Nephron (organoid): ENCODE measurements around the gene P4HTM.
"Not testable (repeated sequence)": the region's sequence is repeated elsewhere in the genome, so short reads cannot be mapped to it uniquely, and the experiment has no call there.

ENCODE experiments used
- H3K27ac Mint-ChIP-seq, 3 experiments: 2 replicates each; pipeline ENCODE4 v1.8.0; 2020; ENCODE audit warnings: mixed read lengths in 3 of 3, mild to moderate bottlenecking in 2 of 3, moderate library complexity in 1 of 3
- H3K27me3 Mint-ChIP-seq: 2 replicates; pipeline ENCODE4 v1.8.0; 2021; ENCODE audit warnings: low read depth, mild to moderate bottlenecking, moderate library complexity, mixed read lengths
- H3K36me3 Mint-ChIP-seq: 2 replicates; pipeline ENCODE4 v1.8.0; 2020; ENCODE audit warnings: low read depth, mixed read lengths
- H3K4me1 Mint-ChIP-seq: 2 replicates; pipeline ENCODE4 v1.8.0; 2020; ENCODE audit warnings: mixed read lengths
- H3K4me3 Mint-ChIP-seq, 3 experiments: 2 replicates each; pipeline ENCODE4 v1.8.0; 2020; ENCODE audit warnings: mild to moderate bottlenecking in 3 of 3, mixed read lengths in 3 of 3, moderate library complexity in 2 of 3
- H3K9me3 Mint-ChIP-seq: 2 replicates; pipeline ENCODE4 v1.8.0; 2020; ENCODE audit warnings: mixed read lengths
- TF ChIP-seq, protein P1 (sequence below), 3 experiments: fragments of 200-600 bp; sonication (generic); IDR thresholded peaks; one replicate each; pipeline ENCODE4 v1.5.0; 2021; ENCODE audit warnings: antibody characterized with exemption in 3 of 3; ENCODE audit not compliant: unreplicated experiment in 3 of 3

P4HTM gene

DNA sequence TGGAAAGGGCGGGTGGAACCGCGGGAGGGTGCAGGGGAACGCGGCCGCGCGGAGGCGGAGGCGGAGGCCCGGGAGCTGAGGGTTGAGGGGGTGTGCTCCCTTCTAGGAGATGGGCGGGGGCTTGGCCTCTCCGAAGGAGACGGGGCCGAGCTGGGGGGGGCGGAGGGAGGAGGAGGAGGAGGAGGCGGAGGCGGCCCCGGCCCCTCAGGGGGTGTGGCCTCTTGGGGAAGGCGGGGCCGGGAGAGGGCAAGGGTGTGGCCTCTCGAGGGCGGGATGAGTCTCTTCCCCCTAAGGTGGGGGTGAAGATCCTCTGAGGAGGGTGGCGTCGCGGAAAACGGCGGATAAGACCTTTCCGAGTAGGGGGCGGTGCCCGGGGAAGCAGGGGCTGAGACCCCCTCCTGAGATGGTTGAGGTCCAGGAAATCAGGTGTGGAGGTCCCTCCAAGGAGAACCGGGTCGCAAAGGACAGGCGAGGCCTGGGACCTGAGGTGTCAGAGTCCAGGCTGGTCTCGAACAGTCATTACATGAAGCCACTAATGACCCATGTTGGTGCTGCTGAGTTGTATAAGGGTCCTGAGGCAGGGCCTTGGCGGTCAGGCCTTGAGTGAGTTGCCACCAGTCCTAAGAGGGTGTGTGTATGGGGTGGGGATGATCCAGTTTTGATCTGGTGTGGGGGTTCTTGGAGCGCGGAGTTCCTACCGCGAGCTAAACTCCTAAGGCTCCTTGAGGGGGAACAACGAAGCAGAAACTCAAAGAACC lies 17.9 kb downstream of the P4HTM start:
- peaks cover 32% of the 10 kb centered on the region for H3K4me1 Mint-ChIP-seq
- peak overlapping the region; percentile 99 to 100 (median 100) for H3K27ac Mint-ChIP-seq
- TF ChIP-seq, protein P1, sequence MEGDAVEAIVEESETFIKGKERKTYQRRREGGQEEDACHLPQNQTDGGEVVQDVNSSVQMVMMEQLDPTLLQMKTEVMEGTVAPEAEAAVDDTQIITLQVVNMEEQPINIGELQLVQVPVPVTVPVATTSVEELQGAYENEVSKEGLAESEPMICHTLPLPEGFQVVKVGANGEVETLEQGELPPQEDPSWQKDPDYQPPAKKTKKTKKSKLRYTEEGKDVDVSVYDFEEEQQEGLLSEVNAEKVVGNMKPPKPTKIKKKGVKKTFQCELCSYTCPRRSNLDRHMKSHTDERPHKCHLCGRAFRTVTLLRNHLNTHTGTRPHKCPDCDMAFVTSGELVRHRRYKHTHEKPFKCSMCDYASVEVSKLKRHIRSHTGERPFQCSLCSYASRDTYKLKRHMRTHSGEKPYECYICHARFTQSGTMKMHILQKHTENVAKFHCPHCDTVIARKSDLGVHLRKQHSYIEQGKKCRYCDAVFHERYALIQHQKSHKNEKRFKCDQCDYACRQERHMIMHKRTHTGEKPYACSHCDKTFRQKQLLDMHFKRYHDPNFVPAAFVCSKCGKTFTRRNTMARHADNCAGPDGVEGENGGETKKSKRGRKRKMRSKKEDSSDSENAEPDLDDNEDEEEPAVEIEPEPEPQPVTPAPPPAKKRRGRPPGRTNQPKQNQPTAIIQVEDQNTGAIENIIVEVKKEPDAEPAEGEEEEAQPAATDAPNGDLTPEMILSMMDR (IDR thresholded peaks at IDR 0.05; ENCODE audit: unreplicated experiment in 3 of 3): peak in 1 of 3 experiments; percentile 16
- H3K9me3 Mint-ChIP-seq: no peaks in the 10 kb centered on the region
- no peaks in the 10 kb centered on the region for H3K27me3 Mint-ChIP-seq
- H3K4me3 Mint-ChIP-seq: peak overlapping the region; percentile 99 to 100 (median 100)
- peaks cover 19% of the 10 kb centered on the region for H3K36me3 Mint-ChIP-seq

GRCh38 chr3:49008627-49009026 lies 18.6 kb downstream of the P4HTM start:
- H3K4me1 Mint-ChIP-seq: peaks cover 32% of the 10 kb centered on the region
- H3K27me3 Mint-ChIP-seq, H3K9me3 Mint-ChIP-seq: not testable (repeated sequence)
- H3K4me3 Mint-ChIP-seq: peak overlapping the region; percentile 99 to 100 (median 100)
- peaks cover 19% of the 10 kb centered on the region for H3K36me3 Mint-ChIP-seq
- H3K27ac Mint-ChIP-seq: peak overlapping the region; percentile 99 to 100 (median 100)

- H3K27me3 Mint-ChIP-seq: no peaks in the 10 kb centered on the region
- no peaks in the 10 kb centered on the region for H3K9me3 Mint-ChIP-seq
- peaks cover 19% of the 10 kb centered on the region for H3K36me3 Mint-ChIP-seq
- H3K27ac Mint-ChIP-seq: peak overlapping the region in 2 of 3 experiments; percentile 30 to 74
- H3K4me3 Mint-ChIP-seq: peak overlapping the region; percentile 99 to 100 (median 100)
- H3K4me1 Mint-ChIP-seq: peaks cover 32% of the 10 kb centered on the region
- TF ChIP-seq, protein P1 (IDR thresholded peaks at IDR 0.05; ENCODE audit: unreplicated experiment in 3 of 3): no peak
Observed at GRCh38 chr3:49009396-49009795, 19.4 kb downstream of the P4HTM start.

DNA sequence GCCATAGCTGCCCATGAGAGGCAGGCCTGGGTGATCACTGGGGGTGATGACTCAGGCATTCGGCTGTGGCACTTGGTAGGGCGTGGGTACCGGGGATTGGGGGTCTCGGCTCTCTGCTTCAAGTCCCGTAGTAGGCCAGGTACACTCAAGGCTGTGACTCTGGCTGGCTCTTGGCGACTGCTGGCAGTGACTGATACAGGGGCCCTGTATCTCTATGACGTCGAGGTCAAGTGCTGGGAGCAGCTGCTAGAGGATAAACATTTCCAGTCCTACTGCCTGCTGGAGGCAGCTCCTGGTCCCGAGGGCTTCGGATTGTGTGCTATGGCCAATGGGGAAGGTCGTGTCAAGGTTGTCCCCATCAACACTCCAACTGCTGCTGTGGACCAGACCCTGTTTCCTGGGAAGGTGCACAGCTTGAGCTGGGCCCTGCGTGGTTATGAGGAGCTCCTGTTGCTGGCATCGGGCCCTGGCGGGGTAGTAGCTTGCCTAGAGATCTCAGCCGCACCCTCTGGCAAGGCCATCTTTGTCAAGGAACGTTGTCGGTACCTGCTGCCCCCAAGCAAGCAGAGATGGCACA lies 22.5 kb downstream of the P4HTM start:
- no peaks in the 10 kb centered on the region for H3K9me3 Mint-ChIP-seq
- peak overlapping the region in 1 of 3 experiments; percentile 29 for H3K4me3 Mint-ChIP-seq
- H3K27ac Mint-ChIP-seq: no peak overlapping the region
- H3K27me3 Mint-ChIP-seq: peaks cover 3% of the 10 kb centered on the region
- peaks cover 26% of the 10 kb centered on the region for H3K4me1 Mint-ChIP-seq
- TF ChIP-seq, protein P1 (IDR thresholded peaks at IDR 0.05; ENCODE audit: unreplicated experiment in 3 of 3): no peak
- H3K36me3 Mint-ChIP-seq: peaks cover 34% of the 10 kb centered on the region

DNA sequence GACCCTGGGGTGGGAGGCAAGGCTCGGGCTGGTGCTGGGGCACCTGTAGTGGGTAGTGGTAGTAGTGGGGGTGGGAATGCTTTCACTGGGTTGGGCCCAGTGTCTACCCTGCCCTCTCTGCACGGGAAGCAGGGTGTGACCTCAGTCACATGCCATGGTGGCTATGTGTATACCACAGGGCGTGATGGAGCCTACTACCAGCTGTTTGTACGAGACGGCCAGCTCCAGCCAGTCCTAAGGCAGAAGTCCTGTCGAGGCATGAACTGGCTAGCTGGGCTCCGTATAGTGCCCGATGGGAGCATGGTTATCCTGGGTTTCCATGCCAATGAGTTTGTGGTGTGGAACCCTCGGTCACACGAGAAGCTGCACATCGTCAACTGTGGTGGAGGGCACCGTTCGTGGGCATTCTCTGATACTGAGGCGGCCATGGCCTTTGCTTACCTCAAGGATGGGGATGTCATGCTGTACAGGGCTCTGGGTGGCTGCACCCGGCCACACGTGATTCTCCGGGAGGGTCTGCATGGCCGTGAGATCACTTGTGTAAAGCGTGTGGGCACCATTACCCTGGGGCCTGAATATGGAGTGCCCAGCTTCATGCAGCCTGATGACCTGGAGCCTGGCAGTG lies 23.2 kb downstream of the P4HTM start:
- no peaks in the 10 kb centered on the region for H3K9me3 Mint-ChIP-seq
- H3K36me3 Mint-ChIP-seq: peaks cover 30% of the 10 kb centered on the region
- H3K4me1 Mint-ChIP-seq: peaks cover 22% of the 10 kb centered on the region
- no peak overlapping the region for H3K4me3 Mint-ChIP-seq
- H3K27ac Mint-ChIP-seq: no peak overlapping the region
- H3K27me3 Mint-ChIP-seq: peaks cover 3% of the 10 kb centered on the region
- TF ChIP-seq, protein P1 (IDR thresholded peaks at IDR 0.05; ENCODE audit: unreplicated experiment in 3 of 3): no peak
